CD4-positive, alpha-beta T cell treated with Interferon gamma for 1 hour (primary cell): ENCODE results near the gene EIF3B.
"Not testable (repeated sequence)": the region's sequence is repeated elsewhere in the genome, so short reads cannot be mapped to it uniquely, and the experiment has no call there.

Experiments used
- DNase-seq: peaks from one replicate; pipeline ENCODE4 v3.0.0-alpha.2; 2020

EIF3B gene

GRCh38 chr7:2379161-2379560 lies 24.5 kb downstream of the EIF3B start:
- no peak for DNase-seq

GRCh38 chr7:2379821-2380450 lies 25.3 kb downstream of the EIF3B start:
- DNase-seq = no peak

- DNase-seq = no peak
Measured at GRCh38 chr7:2380461-2380860, 25.8 kb downstream of the EIF3B start.

GRCh38 chr7:2381227-2381626 lies 26.6 kb downstream of the EIF3B start:
- no peak for DNase-seq

GRCh38 chr7:2381881-2382509 lies 27.4 kb downstream of the EIF3B start:
- DNase-seq = no peak

- DNase-seq = no peak
Measured at GRCh38 chr7:2383543-2384274, 29.1 kb downstream of the EIF3B start.

GRCh38 chr7:2384354-2385243 lies 30.0 kb downstream of the EIF3B start:
- DNase-seq = no peak

- not testable (repeated sequence) for DNase-seq
Measured at GRCh38 chr7:2386122-2386521, 31.5 kb downstream of the EIF3B start.

GRCh38 chr7:2386964-2387669 lies 32.5 kb downstream of the EIF3B start:
- DNase-seq = no peak

- DNase-seq = no peak
Measured at GRCh38 chr7:2387897-2388636, 33.4 kb downstream of the EIF3B start.

- no peak for DNase-seq
Measured at GRCh38 chr7:2388637-2388954, 34.0 kb downstream of the EIF3B start.

- DNase-seq = not testable (repeated sequence)
Measured at GRCh38 chr7:2390020-2390816, 35.6 kb downstream of the EIF3B start.

GRCh38 chr7:2393706-2394105 lies 39.1 kb downstream of the EIF3B start:
- DNase-seq = no peak

- no peak for DNase-seq
Measured at GRCh38 chr7:2394566-2395082, 40.0 kb downstream of the EIF3B start.

GRCh38 chr7:2398506-2398905 lies 43.9 kb downstream of the EIF3B start:
- no peak for DNase-seq

- no peak for DNase-seq
Measured at GRCh38 chr7:2399848-2400587, 45.4 kb downstream of the EIF3B start.

- no peak for DNase-seq
Measured at GRCh38 chr7:2402687-2403013, 48.0 kb downstream of the EIF3B start.

- peak; percentile 95 for DNase-seq
Measured at GRCh38 chr7:2403014-2403717, 48.5 kb downstream of the EIF3B start, which contains the start of gene CHST12. Gene CHST12, plus strand, starts transcription at chr7:2403611. Its CDS starts 29,029 bp downstream, at chr7:2432640.
